ENCODE data around the gene BMP6.

BMP6 gene

DNA sequence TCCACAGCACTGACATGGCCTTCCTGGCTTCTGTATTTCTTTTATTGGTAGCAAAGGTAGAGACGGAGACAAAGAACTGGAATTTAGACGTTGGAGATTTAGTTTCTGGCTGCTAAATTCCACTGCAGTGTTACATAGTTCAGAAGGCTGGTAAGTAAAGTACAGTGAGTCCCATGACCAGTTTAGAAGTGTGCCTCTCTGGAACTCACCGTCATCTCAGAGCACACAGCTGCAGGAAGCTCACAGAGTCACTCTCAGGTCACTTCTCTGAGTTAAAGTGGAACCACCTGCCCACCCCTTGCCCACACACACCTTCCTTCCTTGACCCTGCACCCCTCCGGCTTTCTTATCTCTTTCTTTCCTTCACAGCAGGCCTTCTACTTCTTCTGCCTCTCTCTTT, 19.6 kb upstream of the BMP6 start:
- DNase-seq = no peak
- intact Hi-C loops (cut with DNase I) = no loop called here

DNA sequence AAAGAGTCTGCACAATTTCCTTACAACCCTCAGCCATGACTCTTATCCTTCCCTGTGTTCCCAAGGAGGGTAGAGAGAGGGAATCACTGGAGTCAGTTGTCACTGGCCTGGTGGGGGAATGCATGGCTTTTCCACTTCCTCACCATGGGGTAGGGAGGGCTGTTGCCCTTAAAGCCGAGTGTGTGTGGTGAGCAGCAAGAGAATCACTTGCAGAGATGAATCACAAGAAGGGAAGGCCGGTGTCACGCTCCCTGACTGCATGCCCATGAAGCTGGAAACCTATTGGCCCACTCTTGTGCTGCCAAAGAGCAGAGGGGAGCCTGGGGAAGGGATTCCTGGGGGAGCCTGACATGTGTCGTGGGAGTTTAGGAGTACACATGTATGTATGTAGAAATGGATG, 18.1 kb upstream of the BMP6 start:
- intact Hi-C loops (cut with DNase I) = no loop called here
- peak in 1 of 42 donors; percentile 18 for DNase-seq

DNA sequence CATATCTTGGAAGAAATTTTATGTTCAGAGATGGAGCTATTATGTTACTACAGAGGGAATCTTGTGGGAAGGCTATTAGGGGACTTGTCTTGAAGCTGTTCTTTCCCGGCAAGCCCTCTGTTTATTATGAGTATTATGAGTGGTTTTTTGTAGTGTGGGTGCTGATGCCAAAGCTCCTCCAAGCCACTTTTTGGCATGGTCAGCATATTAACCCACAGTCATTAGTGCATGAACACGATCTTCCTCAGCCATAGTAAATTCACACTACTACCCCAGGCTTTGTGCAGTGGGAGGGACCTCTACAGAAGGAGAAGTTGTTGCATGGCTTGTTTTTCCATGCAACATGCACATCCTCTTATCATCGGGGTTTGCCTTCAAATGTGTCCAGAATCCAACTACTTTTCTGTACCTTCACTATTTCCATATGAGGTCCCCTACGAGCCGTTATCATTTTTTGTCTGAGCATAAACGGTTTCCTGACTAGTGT, 6.5 kb upstream of the BMP6 start:
- DNase-seq = peak in 1 of 42 donors; percentile 17
- intact Hi-C loops (cut with DNase I) = no loop called here

GRCh38 chr6:7720346-7720745, 5.6 kb upstream of the BMP6 start:
- intact Hi-C loops (cut with DNase I) = loop anchor here (5.0 kb wide), 2 partner anchors 272 to 342 kb away; partner anchors contain the start of gene BLOC1S5
- peak in 1 of 42 donors; percentile 8 for DNase-seq

- DNase-seq = no peak
- intact Hi-C loops (cut with DNase I) = loop anchor here (5.0 kb wide), 2 partner anchors 271 to 341 kb away; partner anchors contain the start of gene BLOC1S5
Observed at GRCh38 chr6:7721649-7722048, 4.2 kb upstream of the BMP6 start.

- DNase-seq = peak in 41 of 42 donors; percentile 31 to 90 (median 72)
- intact Hi-C loops (cut with DNase I) = loop anchor here (5.0 kb wide), 2 partner anchors 269 to 339 kb away; partner anchors contain the start of gene BLOC1S5
Observed at GRCh38 chr6:7723041-7723447, 2.9 kb upstream of the BMP6 start.

- DNase-seq = peak in 1 of 42 donors; percentile 9
- intact Hi-C loops (cut with DNase I) = loop anchor here (5.0 kb wide), 2 partner anchors 269 to 339 kb away; partner anchors contain the start of gene BLOC1S5
Observed at GRCh38 chr6:7723554-7723953, 2.3 kb upstream of the BMP6 start.

GRCh38 chr6:7725412-7725811, 487 bp upstream of the BMP6 start:
- DNase-seq = peak in 1 of 42 donors; percentile 34
- intact Hi-C loops (cut with DNase I) = loop anchor here (5.0 kb wide), 1 partner anchor 187 kb away; the partner anchor contains the start of gene TXNDC5

- intact Hi-C loops (cut with DNase I) = loop anchor here (5.0 kb wide), 1 partner anchor 186 kb away; the partner anchor contains the start of gene TXNDC5
- DNase-seq = peak in 13 of 42 donors; percentile 8 to 42 (median 12)
Observed at GRCh38 chr6:7726416-7727085, 652 bp downstream of the BMP6 start.

DNA sequence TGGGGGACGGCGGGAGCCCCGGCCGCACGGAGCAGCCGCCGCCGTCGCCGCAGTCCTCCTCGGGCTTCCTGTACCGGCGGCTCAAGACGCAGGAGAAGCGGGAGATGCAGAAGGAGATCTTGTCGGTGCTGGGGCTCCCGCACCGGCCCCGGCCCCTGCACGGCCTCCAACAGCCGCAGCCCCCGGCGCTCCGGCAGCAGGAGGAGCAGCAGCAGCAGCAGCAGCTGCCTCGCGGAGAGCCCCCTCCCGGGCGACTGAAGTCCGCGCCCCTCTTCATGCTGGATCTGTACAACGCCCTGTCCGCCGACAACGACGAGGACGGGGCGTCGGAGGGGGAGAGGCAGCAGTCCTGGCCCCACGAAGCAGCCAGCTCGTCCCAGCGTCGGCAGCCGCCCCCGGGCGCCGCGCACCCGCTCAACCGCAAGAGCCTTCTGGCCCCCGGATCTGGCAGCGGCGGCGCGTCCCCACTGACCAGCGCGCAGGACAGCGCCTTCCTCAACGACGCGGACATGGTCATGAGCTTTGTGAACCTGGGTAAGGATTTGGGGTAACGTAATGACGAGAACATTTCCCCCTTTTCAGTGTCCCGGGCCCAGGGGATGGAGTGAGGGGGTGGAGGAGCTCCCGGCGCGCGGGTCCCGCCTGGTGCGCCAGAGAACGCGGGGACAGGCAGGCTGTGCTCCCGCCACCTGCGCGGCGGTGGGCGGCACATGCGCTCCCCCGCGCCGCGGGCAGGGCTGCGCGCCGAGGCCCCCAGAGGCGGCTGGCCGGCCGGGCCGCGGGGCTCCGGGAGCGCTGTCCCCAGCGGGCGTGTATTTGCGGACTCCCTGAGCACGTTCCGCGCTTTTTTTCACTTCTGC, 1.4 kb downstream of the BMP6 start:
- DNase-seq = peak in 17 of 42 donors; percentile 6 to 43 (median 21)
- intact Hi-C loops (cut with DNase I) = loop anchor here (5.0 kb wide), 1 partner anchor 185 kb away; the partner anchor contains the start of gene TXNDC5

DNA sequence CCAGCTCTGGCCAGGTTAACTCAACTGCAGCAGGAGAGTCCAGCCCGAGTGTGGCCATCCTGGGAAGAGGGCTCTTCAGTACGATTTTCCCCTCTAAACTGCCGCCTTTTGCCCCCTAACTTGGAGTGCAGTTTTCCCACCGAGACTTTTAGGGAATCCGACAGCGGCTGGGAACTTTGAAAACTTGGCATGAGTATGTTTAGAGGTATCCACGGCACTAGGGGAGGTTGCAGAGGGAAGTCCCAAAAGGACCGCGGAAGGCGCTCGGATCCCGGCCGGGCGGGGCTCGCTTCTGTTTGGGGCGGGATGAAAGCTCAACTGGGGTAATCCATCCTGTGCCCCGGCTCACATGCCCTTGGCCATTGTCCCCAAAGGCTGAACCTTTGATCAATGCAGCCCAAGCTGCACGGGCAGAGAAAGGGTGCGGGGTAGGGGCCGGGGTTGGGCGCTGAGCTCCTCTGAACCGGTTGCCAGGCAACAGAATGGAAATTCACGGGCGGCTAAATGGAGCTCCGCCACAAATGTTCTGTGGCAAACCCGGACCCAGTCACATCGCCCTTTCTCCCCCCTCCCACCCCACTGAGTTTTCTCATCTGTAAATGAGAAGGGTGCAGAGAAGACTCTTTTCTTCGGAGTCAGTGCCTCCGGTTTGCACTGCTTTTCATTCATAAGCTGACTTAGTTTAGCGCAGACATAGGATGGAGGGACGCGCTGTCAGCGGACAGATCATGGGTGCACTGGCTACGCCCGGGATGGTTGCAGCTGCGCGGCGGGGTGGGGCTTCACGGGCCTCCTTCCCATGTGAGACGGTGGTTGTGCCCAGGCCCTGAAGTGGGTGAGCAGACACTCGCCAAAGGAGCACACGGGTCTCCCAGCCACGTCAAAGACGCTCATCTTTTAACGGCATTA, 2.3 kb downstream of the BMP6 start:
- DNase-seq = peak; percentile 33 to 80 (median 62)
- intact Hi-C loops (cut with DNase I) = loop anchor here (5.0 kb wide), 1 partner anchor 184 kb away; the partner anchor contains the start of gene TXNDC5

- peak in 4 of 42 donors; percentile 8 to 40 (median 20) for DNase-seq
- intact Hi-C loops (cut with DNase I) = loop anchor here (5.0 kb wide), 1 partner anchor 183 kb away; the partner anchor contains the start of gene TXNDC5
Observed at GRCh38 chr6:7728855-7729590, 3.1 kb downstream of the BMP6 start.

- peak in 7 of 42 donors; percentile 12 to 58 (median 27) for DNase-seq
- intact Hi-C loops (cut with DNase I) = no loop called here
Observed at GRCh38 chr6:7730001-7730783, 4.3 kb downstream of the BMP6 start.

GRCh38 chr6:7730784-7731227, 4.9 kb downstream of the BMP6 start:
- intact Hi-C loops (cut with DNase I) = no loop called here
- DNase-seq = peak in 1 of 42 donors; percentile 27

GRCh38 chr6:7731294-7731693, 5.4 kb downstream of the BMP6 start:
- no peak for DNase-seq
- intact Hi-C loops (cut with DNase I) = no loop called here

- DNase-seq = no peak
- intact Hi-C loops (cut with DNase I) = no loop called here
Observed at GRCh38 chr6:7732228-7732627, 6.3 kb downstream of the BMP6 start.
